ENCODE results near the gene GPR179.

Gene GPR179

GRCh38 chr17:38363016-38363415 lies 19.3 kb upstream of the GPR179 start:
- TF ChIP-seq, protein P1, sequence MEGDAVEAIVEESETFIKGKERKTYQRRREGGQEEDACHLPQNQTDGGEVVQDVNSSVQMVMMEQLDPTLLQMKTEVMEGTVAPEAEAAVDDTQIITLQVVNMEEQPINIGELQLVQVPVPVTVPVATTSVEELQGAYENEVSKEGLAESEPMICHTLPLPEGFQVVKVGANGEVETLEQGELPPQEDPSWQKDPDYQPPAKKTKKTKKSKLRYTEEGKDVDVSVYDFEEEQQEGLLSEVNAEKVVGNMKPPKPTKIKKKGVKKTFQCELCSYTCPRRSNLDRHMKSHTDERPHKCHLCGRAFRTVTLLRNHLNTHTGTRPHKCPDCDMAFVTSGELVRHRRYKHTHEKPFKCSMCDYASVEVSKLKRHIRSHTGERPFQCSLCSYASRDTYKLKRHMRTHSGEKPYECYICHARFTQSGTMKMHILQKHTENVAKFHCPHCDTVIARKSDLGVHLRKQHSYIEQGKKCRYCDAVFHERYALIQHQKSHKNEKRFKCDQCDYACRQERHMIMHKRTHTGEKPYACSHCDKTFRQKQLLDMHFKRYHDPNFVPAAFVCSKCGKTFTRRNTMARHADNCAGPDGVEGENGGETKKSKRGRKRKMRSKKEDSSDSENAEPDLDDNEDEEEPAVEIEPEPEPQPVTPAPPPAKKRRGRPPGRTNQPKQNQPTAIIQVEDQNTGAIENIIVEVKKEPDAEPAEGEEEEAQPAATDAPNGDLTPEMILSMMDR (IDR thresholded peaks at IDR 0.05; ENCODE audit: low read depth, low read length) = no peak
- no peak overlapping the region for H3K4me3 ChIP-seq (ENCODE audit: low read depth, low read length)
- DNase-seq = no peak

DNA sequence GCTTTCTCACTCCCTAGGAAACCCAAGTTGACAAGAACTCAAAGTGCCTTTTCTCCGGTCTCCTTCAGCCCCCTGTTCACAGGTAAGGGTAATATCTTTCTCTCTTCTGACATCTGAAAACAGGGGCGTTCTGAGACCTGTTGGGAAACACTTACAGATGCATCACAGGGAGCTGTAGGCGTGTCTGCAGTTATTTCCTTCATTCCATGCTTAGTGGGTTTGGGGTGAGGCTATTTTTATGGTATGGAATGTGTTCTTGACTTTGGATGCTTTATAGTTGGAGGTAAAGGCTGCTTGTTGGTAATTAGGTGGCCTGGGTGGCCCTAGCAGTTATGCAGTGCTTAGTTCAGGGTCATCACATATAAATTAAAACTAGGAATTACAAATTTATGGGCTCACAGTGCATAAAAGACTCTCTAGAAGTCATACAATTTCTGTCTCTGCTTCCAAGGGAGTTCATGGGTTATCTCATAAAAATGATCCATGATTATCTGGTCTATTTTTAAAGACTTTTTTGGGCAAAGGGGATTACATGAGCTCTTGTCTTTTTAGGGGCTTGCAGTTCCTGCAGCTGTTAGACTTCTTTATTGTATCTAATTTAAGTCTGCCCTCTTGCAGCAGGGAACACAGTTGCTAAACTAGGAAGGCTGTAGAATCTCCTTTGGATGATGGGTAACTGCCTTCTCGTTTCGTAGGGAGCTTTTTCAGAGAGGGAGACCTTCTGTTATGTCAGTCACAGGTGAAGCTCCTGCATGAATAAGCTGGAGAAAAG lies 18.1 kb upstream of the GPR179 start:
- Histone ChIP-seq H3K9me3 (ENCODE audit: severe bottlenecking) (no peaks in the 10 kb centered on the region), H3K4me3 (ENCODE audit: low read depth, low read length) (no peak overlapping the region), H3K27me3 (ENCODE audit: insufficient read depth, low read depth, severe bottlenecking) (no peaks in the 10 kb centered on the region), H3K36me3 (peaks cover 26% of the 10 kb centered on the region), H3K27ac (no peak overlapping the region)
- TF ChIP-seq, protein P1 (IDR thresholded peaks at IDR 0.05; ENCODE audit: low read depth, low read length) = no peak
- DNase-seq = no peak

More at GRCh38 chr17:38363016-38363415, 19.3 kb upstream of the GPR179 start:
- Histone ChIP-seq H3K9me3 (ENCODE audit: severe bottlenecking) (no peaks in the 10 kb centered on the region), H3K27ac (no peak overlapping the region), H3K36me3 (peaks cover 33% of the 10 kb centered on the region), H3K27me3 (ENCODE audit: insufficient read depth, low read depth, severe bottlenecking) (no peaks in the 10 kb centered on the region)

- H3K27me3 ChIP-seq (ENCODE audit: insufficient read depth, low read depth, severe bottlenecking) = no peaks in the 10 kb centered on the region
- no peak overlapping the region for H3K4me3 ChIP-seq (ENCODE audit: low read depth, low read length)
- H3K9me3 ChIP-seq (ENCODE audit: severe bottlenecking) = no peaks in the 10 kb centered on the region
- no peak overlapping the region for H3K27ac ChIP-seq
- peaks cover 12% of the 10 kb centered on the region for H3K36me3 ChIP-seq
- no peak for DNase-seq
- TF ChIP-seq, protein P1 (IDR thresholded peaks at IDR 0.05; ENCODE audit: low read depth, low read length) = no peak
Observed at GRCh38 chr17:38358586-38359513, 15.1 kb upstream of the GPR179 start.

DNA sequence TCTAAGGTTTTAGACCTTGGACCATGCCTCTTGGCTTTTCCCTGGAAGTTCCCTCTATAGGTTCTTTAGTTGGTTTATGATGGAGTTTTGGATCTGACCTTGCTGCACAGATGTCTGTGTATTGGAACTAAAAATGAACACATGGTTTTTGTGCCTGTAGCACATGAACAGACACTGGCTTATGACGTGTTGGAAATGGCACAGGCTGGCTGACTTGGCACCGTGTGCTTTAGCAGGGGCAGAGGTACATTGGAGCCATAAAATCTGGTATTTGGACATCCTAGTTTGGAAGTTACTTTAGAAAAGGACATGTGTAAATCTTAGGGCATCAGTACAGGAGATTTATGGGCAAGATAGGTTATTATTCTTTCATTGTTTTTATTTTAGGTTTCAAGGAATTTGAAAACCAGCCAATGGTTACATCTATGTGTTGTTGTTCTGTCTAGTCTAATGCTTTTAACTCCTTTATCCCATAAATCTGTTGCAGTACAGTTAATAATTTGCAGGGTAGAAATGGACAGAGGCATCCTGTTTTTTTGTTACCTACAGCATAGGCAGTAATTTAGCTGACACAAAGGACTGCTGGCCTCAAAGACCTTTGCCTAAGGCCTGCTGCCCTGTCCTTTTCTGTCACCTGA lies 13.8 kb upstream of the GPR179 start:
- Histone ChIP-seq H3K36me3 (peaks cover 11% of the 10 kb centered on the region), H3K9me3 (ENCODE audit: severe bottlenecking) (no peaks in the 10 kb centered on the region), H3K4me3 (ENCODE audit: low read depth, low read length) (no peak overlapping the region), H3K27ac (no peak overlapping the region), H3K27me3 (ENCODE audit: insufficient read depth, low read depth, severe bottlenecking) (no peaks in the 10 kb centered on the region)
- TF ChIP-seq, protein P1 (IDR thresholded peaks at IDR 0.05; ENCODE audit: low read depth, low read length) = no peak
- DNase-seq = no peak

- TF ChIP-seq, protein P1 (IDR thresholded peaks at IDR 0.05; ENCODE audit: low read depth, low read length) = no peak
- Histone ChIP-seq H3K36me3 (no peaks in the 10 kb centered on the region; the same call in none of the 2 replicates), H3K27ac (no peak overlapping the region), H3K4me3 (ENCODE audit: low read depth, low read length) (no peak overlapping the region), H3K27me3 (ENCODE audit: insufficient read depth, low read depth, severe bottlenecking) (no peaks in the 10 kb centered on the region), H3K9me3 (ENCODE audit: severe bottlenecking) (no peaks in the 10 kb centered on the region)
- no peak for DNase-seq
Observed at GRCh38 chr17:38355251-38355650, 11.5 kb upstream of the GPR179 start.

Measured in WERI-Rb-1 (cell line).